ENCODE results near the gene IFNG.
"Not testable (repeated sequence)": the region's sequence is repeated elsewhere in the genome, so short reads cannot be mapped to it uniquely, and the experiment has no call there.

The IFNG gene

DNA sequence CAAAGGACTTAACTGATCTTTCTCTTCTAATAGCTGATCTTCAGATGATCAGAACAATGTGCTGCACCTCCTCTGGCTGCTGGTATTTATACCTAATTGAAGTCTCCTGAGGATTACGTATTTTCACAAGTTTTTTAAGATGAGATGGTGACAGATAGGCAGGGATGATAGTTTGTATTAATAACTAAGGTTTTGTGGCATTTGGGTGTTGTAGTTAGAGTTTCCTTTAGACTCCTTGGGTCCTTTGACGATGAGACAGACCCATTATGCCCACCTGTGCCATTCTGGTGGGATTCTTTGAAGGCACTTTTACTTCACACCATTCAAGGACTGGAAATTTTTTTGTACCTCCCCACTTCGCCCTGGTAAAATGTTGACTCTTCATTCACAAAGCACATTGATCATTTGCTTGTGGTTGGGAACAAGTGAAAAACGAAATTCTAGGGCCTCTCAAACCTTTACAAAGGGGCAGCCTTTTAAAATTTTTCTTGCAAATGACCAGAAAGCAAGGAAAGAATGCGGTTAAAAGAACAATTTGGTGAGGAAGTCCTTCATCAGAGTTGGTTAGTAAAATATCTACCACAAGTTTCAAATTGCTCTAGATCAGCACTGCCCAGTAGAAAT, at the start of gene IFNG:
Gene IFNG (minus strand): TSS at position 60 of the 624 bp plus-strand sequence. CDS start 125 bp downstream, outside the sequence.
- ATAC-seq = no peak
- TF ChIP-seq ZFP30 (CRISPR knock-in tag; IDR thresholded peaks at IDR 0.05) (no peak), ZC3H10 (CRISPR knock-in tag; IDR thresholded peaks at IDR 0.05) (no peak), ARNTL (CRISPR knock-in tag; IDR thresholded peaks at IDR 0.05; ENCODE audit: borderline replicate concordance, low read depth) (no peak), TCF4 (CRISPR knock-in tag; IDR thresholded peaks at IDR 0.05; ENCODE audit: borderline replicate concordance) (no peak), TOX (CRISPR knock-in tag; IDR thresholded peaks at IDR 0.05; ENCODE audit: borderline replicate concordance) (no peak), RARB (CRISPR knock-in tag; IDR thresholded peaks at IDR 0.05) (no peak), ZFP3 (CRISPR knock-in tag; IDR thresholded peaks at IDR 0.05) (no peak)
- TF ChIP-seq, protein P1, sequence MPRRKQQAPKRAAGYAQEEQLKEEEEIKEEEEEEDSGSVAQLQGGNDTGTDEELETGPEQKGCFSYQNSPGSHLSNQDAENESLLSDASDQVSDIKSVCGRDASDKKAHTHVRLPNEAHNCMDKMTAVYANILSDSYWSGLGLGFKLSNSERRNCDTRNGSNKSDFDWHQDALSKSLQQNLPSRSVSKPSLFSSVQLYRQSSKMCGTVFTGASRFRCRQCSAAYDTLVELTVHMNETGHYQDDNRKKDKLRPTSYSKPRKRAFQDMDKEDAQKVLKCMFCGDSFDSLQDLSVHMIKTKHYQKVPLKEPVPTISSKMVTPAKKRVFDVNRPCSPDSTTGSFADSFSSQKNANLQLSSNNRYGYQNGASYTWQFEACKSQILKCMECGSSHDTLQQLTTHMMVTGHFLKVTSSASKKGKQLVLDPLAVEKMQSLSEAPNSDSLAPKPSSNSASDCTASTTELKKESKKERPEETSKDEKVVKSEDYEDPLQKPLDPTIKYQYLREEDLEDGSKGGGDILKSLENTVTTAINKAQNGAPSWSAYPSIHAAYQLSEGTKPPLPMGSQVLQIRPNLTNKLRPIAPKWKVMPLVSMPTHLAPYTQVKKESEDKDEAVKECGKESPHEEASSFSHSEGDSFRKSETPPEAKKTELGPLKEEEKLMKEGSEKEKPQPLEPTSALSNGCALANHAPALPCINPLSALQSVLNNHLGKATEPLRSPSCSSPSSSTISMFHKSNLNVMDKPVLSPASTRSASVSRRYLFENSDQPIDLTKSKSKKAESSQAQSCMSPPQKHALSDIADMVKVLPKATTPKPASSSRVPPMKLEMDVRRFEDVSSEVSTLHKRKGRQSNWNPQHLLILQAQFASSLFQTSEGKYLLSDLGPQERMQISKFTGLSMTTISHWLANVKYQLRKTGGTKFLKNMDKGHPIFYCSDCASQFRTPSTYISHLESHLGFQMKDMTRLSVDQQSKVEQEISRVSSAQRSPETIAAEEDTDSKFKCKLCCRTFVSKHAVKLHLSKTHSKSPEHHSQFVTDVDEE (CRISPR knock-in tag; IDR thresholded peaks at IDR 0.05) = no peak

DNA sequence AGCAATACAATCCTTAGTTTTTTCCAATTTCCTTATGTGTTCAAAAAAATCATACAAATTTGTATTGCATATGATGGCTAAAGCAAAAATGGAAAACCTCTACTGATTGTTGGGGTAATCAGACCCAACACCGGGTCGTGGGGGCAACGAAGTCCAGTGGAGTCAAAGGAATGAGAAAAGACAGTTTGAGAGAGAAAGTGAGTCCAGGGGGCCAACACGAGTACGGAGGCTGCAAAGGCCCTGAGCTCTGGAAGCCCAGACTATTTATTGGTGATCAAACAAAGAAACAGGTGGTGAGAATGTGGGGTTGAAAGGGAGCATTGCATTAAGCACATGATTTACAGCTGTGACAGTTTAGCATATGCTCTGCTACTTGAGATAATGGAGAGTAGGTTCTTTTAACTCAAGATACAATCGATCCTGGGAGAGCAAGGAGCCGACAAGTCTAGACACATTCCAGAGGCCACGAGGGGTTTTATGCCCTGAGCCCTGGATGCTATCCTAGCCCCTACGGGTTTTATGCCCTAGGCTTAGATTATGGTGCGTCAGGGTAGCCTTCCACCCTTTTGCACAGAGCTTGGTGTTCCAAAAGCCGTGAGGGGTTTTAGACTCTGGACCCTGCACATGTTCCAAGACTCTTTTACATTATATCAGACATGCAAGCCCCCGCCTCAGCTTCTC, 49.6 kb upstream of the IFNG start:
- not testable (repeated sequence) for ATAC-seq

DNA sequence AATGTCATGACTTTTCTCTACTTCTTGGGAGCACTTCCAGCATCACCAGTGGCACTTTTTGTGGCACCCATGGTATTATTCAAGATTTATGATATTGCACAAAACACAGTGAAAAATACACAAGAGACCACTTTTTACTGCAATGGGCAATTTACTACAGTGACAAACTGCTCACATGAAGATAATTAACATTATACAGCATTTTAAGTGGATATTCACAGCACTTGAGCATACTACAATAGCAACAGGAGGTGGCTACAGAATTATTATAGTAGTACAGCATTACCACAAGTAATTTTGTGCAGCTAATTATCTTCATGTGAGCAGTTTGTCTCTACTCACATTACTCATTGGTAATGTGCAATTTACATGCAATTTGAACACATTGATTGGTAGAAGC, 47.7 kb upstream of the IFNG start:
- TF ChIP-seq CSDC2 (CRISPR knock-in tag; IDR thresholded peaks at IDR 0.05) = no peak
- TF ChIP-seq, protein P2, sequence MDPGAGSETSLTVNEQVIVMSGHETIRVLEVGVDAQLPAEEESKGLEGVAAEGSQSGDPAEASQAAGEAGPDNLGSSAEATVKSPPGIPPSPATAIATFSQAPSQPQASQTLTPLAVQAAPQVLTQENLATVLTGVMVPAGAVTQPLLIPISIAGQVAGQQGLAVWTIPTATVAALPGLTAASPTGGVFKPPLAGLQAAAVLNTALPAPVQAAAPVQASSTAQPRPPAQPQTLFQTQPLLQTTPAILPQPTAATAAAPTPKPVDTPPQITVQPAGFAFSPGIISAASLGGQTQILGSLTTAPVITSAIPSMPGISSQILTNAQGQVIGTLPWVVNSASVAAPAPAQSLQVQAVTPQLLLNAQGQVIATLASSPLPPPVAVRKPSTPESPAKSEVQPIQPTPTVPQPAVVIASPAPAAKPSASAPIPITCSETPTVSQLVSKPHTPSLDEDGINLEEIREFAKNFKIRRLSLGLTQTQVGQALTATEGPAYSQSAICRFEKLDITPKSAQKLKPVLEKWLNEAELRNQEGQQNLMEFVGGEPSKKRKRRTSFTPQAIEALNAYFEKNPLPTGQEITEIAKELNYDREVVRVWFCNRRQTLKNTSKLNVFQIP (CRISPR knock-in tag; IDR thresholded peaks at IDR 0.05; ENCODE audit: borderline replicate concordance, low read depth) = no peak
- TF ChIP-seq RARB (CRISPR knock-in tag; IDR thresholded peaks at IDR 0.05) = no peak
- no peak for TF ChIP-seq ZNF8 (CRISPR knock-in tag; IDR thresholded peaks at IDR 0.05)
- no peak for TF ChIP-seq ZNF565 (CRISPR knock-in tag; conservative IDR thresholded peaks at IDR 0.05; ENCODE audit: low read depth)
- no peak for TF ChIP-seq ZFP30 (CRISPR knock-in tag; IDR thresholded peaks at IDR 0.05)
- TF ChIP-seq, protein P1 (CRISPR knock-in tag; IDR thresholded peaks at IDR 0.05) = no peak
- no peak for TF ChIP-seq OSR1 (CRISPR knock-in tag; IDR thresholded peaks at IDR 0.05)
- no peak for TF ChIP-seq TCF4 (CRISPR knock-in tag; IDR thresholded peaks at IDR 0.05; ENCODE audit: borderline replicate concordance)
- TF ChIP-seq ISL1 (CRISPR knock-in tag; IDR thresholded peaks at IDR 0.05) = no peak
- TF ChIP-seq GLIS3 (CRISPR knock-in tag; IDR thresholded peaks at IDR 0.05) = no peak
- TF ChIP-seq, protein P3, sequence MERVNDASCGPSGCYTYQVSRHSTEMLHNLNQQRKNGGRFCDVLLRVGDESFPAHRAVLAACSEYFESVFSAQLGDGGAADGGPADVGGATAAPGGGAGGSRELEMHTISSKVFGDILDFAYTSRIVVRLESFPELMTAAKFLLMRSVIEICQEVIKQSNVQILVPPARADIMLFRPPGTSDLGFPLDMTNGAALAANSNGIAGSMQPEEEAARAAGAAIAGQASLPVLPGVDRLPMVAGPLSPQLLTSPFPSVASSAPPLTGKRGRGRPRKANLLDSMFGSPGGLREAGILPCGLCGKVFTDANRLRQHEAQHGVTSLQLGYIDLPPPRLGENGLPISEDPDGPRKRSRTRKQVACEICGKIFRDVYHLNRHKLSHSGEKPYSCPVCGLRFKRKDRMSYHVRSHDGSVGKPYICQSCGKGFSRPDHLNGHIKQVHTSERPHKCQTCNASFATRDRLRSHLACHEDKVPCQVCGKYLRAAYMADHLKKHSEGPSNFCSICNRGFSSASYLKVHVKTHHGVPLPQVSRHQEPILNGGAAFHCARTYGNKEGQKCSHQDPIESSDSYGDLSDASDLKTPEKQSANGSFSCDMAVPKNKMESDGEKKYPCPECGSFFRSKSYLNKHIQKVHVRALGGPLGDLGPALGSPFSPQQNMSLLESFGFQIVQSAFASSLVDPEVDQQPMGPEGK (CRISPR knock-in tag; IDR thresholded peaks at IDR 0.05; ENCODE audit: borderline replicate concordance) = no peak
- TF ChIP-seq ARNTL (CRISPR knock-in tag; IDR thresholded peaks at IDR 0.05; ENCODE audit: borderline replicate concordance, low read depth) = no peak
- TF ChIP-seq, protein P4, sequence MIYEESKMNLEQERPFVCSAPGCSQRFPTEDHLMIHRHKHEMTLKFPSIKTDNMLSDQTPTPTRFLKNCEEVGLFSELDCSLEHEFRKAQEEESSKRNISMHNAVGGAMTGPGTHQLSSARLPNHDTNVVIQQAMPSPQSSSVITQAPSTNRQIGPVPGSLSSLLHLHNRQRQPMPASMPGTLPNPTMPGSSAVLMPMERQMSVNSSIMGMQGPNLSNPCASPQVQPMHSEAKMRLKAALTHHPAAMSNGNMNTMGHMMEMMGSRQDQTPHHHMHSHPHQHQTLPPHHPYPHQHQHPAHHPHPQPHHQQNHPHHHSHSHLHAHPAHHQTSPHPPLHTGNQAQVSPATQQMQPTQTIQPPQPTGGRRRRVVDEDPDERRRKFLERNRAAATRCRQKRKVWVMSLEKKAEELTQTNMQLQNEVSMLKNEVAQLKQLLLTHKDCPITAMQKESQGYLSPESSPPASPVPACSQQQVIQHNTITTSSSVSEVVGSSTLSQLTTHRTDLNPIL (CRISPR knock-in tag; IDR thresholded peaks at IDR 0.05; ENCODE audit: low read depth) = no peak
- TF ChIP-seq PPARA (CRISPR knock-in tag; IDR thresholded peaks at IDR 0.05; ENCODE audit: borderline replicate concordance) = no peak
- TF ChIP-seq ESRRG (CRISPR knock-in tag; IDR thresholded peaks at IDR 0.05) = no peak
- no peak for TF ChIP-seq ZC3H10 (CRISPR knock-in tag; IDR thresholded peaks at IDR 0.05)
- no peak for TF ChIP-seq ZFP3 (CRISPR knock-in tag; IDR thresholded peaks at IDR 0.05)
- no peak for ATAC-seq

All from SK-N-SH treated with all-trans-retinoic acid at 6 μM for 48 hours (cell line).